ENCODE data around the gene C2CD3. TPM values are rescaled to one million over a fixed set of nuclear protein-coding genes. Genes with fewer than 3 reads are reported as not detected.

Gene C2CD3
- total RNA-seq, 2 experiments from 2014 or later = 31.9 to 35.1 TPM

GRCh38 chr11:73981051-73981805 lies 189.6 kb downstream of the C2CD3 start:
- ATAC-seq (ENCODE audit: poor library complexity) (no peak), DNase-seq (peak in 2 of 14 experiments; percentile 28 to 32)
- Mint-ChIP-seq H3K36me3 (ENCODE audit: low read depth) (peaks cover 70% of the 10 kb centered on the region), H3K27me3 (no peaks in the 10 kb centered on the region), H3K9me3 (no peaks in the 10 kb centered on the region), H3K4me3 (peak overlapping the region; percentile 100), H3K27ac (peak overlapping the region; percentile 98), H3K4me1 (ENCODE audit: low read depth) (peaks cover 75% of the 10 kb centered on the region)
- Histone ChIP-seq H3K27me3 (ENCODE audit: control insufficient read depth in 1 of 2, insufficient read depth in 2 of 2, low read length in 2 of 2) (no peaks in the 10 kb centered on the region), H3K27ac (ENCODE audit: low read depth in 1 of 2, low read length in 2 of 2) (peak overlapping the region; percentile 72 to 96), H3K9me3 (ENCODE audit: control insufficient read depth in 1 of 2, insufficient read depth in 1 of 2, low read length in 2 of 2) (no peaks in the 10 kb centered on the region), H3K4me3 (ENCODE audit: low read length) (peak overlapping the region; percentile 87), H3K4me1 (ENCODE audit: insufficient read depth, low read length) (peaks cover 69% of the 10 kb centered on the region), H3K36me3 (ENCODE audit: insufficient read depth, low read length) (peaks cover 56% of the 10 kb centered on the region)
- ChIA-PET POLR2A (interaction anchor here (0.7 to 18.9 kb wide), 8 partner anchors 12 to 189 kb away, joined by 3 to 366 read pairs (median 61); partner anchors contain the start of genes C2CD3, PPME1 and UCP3), CTCF (interaction anchor here (0.9 to 4.2 kb wide), 7 partner anchors 10 to 34 kb away, joined by 4 to 26 read pairs (median 10); partner anchors contain the start of gene UCP3)
- intact Hi-C loops (cut with DNase I, micrococcal nuclease) = loop anchor here (2.0 to 5.0 kb wide), 2 partner anchors 16 to 191 kb away; partner anchors contain the start of genes C2CD3 (in 1 of the 2) and PPME1 (in 1 of the 2)
- no peak for TF ChIP-seq CTCF (IDR thresholded peaks at IDR 0.05)

- H3K4me1 ChIP-seq (ENCODE audit: insufficient read depth, low read length) = peaks cover 78% of the 10 kb centered on the region
- H3K36me3 Mint-ChIP-seq (ENCODE audit: low read depth) = peaks cover 80% of the 10 kb centered on the region
- no peaks in the 10 kb centered on the region for H3K9me3 ChIP-seq (ENCODE audit: control insufficient read depth in 1 of 2, insufficient read depth in 1 of 2, low read length in 2 of 2)
- CTCF ChIA-PET = interaction anchor here (0.9 to 4.2 kb wide), 8 partner anchors 10 to 35 kb away, joined by 3 to 26 read pairs (median 8); partner anchors contain the start of gene UCP3
- peak overlapping the region; percentile 87 for H3K4me3 ChIP-seq (ENCODE audit: low read length)
- no peaks in the 10 kb centered on the region for H3K27me3 Mint-ChIP-seq
- no peaks in the 10 kb centered on the region for H3K27me3 ChIP-seq (ENCODE audit: control insufficient read depth in 1 of 2, insufficient read depth in 2 of 2, low read length in 2 of 2)
- DNase-seq (peak; percentile 70 to 96 (median 81)), ATAC-seq (ENCODE audit: poor library complexity) (peak; percentile 66)
- H3K27ac Mint-ChIP-seq = peak overlapping the region; percentile 98
- peak overlapping the region; percentile 100 for H3K4me3 Mint-ChIP-seq
- intact Hi-C loops (cut with DNase I, micrococcal nuclease) = loop anchor here (1.0 to 5.0 kb wide), 4 partner anchors 15 to 192 kb away; partner anchors contain the start of genes C2CD3 (in 1 of the 2) and PPME1 (in 1 of the 2)
- peaks cover 85% of the 10 kb centered on the region for H3K4me1 Mint-ChIP-seq (ENCODE audit: low read depth)
- peaks cover 66% of the 10 kb centered on the region for H3K36me3 ChIP-seq (ENCODE audit: insufficient read depth, low read length)
- POLR2A ChIA-PET = interaction anchor here (0.7 to 18.9 kb wide), 15 partner anchors 11 to 513 kb away, joined by 3 to 366 read pairs (median 5); partner anchors contain the start of genes C2CD3, LIPT2, PPME1 and RAB6A
- H3K27ac ChIP-seq (ENCODE audit: low read depth in 1 of 2, low read length in 2 of 2) = peak overlapping the region; percentile 72 to 96
- H3K9me3 Mint-ChIP-seq = no peaks in the 10 kb centered on the region
- TF ChIP-seq CTCF (IDR thresholded peaks at IDR 0.05) = no peak
Measured at GRCh38 chr11:73980001-73980961, 190.5 kb downstream of the C2CD3 start.
